ENCODE measurements around the gene HDAC9. TPM values are rescaled to one million over a fixed set of nuclear protein-coding genes. Genes with fewer than 3 reads are reported as not detected.
"Not testable (repeated sequence)": the region's sequence is repeated elsewhere in the genome, so short reads cannot be mapped to it uniquely, and the experiment has no call there.

HDAC9 gene
- total and polyA plus RNA-seq, 2 experiments from 2014 or later = 3.7 to 9.4 TPM

GRCh38 chr7:18976715-18977471 is 481.3 kb downstream of the HDAC9 start:
- DNase-seq (ENCODE audit: low spot score) = no peak
- no peak overlapping the region for H3K4me2 ChIP-seq
- TF ChIP-seq, protein P1, sequence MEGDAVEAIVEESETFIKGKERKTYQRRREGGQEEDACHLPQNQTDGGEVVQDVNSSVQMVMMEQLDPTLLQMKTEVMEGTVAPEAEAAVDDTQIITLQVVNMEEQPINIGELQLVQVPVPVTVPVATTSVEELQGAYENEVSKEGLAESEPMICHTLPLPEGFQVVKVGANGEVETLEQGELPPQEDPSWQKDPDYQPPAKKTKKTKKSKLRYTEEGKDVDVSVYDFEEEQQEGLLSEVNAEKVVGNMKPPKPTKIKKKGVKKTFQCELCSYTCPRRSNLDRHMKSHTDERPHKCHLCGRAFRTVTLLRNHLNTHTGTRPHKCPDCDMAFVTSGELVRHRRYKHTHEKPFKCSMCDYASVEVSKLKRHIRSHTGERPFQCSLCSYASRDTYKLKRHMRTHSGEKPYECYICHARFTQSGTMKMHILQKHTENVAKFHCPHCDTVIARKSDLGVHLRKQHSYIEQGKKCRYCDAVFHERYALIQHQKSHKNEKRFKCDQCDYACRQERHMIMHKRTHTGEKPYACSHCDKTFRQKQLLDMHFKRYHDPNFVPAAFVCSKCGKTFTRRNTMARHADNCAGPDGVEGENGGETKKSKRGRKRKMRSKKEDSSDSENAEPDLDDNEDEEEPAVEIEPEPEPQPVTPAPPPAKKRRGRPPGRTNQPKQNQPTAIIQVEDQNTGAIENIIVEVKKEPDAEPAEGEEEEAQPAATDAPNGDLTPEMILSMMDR (IDR thresholded peaks at IDR 0.05; ENCODE audit: poor library complexity) = no peak
- no peak for TF ChIP-seq EZH2 (IDR thresholded peaks at IDR 0.05; ENCODE audit: borderline replicate concordance)
- no peak for TF ChIP-seq EZH2phosphoT487 (IDR thresholded peaks at IDR 0.05; ENCODE audit: low read depth, severe bottlenecking, unreplicated experiment)
- H3K36me3 ChIP-seq (replicated peaks; ENCODE audit: insufficient read depth, low read depth) = no peaks in the 10 kb centered on the region
- no peak overlapping the region for H3K4me3 ChIP-seq
- no peaks in the 10 kb centered on the region for H3K9me2 ChIP-seq (replicated peaks; ENCODE audit: insufficient read depth)
- no peaks in the 10 kb centered on the region for H3K9me3 ChIP-seq (ENCODE audit: low read depth)
- WGBS (ENCODE audit: low lambda C conversion rate, missing lambda C conversion rate) = 64% methylated on average over 6 of the region's 6 CpGs
- H2AFZ ChIP-seq = no peak overlapping the region
- no peaks in the 10 kb centered on the region for H3K4me1 ChIP-seq (ENCODE audit: insufficient read depth)
- no peaks in the 10 kb centered on the region for H4K20me1 ChIP-seq (ENCODE audit: insufficient read depth, poor library complexity, severe bottlenecking)
- H3K79me2 ChIP-seq = no peaks in the 10 kb centered on the region
- no peak overlapping the region for H3K27ac ChIP-seq
- no peaks in the 10 kb centered on the region for H3K27me3 ChIP-seq

DNA sequence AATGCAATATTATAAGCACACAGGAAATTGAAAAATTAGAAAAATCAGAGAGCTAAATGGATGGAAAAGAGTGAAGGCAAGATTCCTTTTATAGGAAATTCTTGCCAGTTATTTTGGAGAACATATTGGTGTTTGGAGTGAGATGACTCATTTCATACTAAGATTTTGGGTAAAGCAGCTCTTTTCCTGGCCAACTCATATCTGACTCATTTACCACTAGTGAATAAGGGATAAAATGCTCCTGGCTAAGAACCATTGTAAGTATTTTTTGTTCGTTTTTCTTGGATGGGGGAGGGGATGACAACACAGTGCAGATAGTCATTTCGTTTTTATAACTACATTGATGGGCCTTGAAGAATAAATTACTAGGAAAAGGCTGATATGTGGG is 482.6 kb downstream of the HDAC9 start:
- Histone ChIP-seq H3K79me2 (no peaks in the 10 kb centered on the region), H3K27me3 (no peaks in the 10 kb centered on the region), H2AFZ (no peak overlapping the region), H3K9me2 (replicated peaks; ENCODE audit: insufficient read depth) (no peaks in the 10 kb centered on the region), H3K4me3 (no peak overlapping the region), H3K27ac (no peak overlapping the region), H3K9me3 (ENCODE audit: low read depth) (no peaks in the 10 kb centered on the region), H4K20me1 (ENCODE audit: insufficient read depth, poor library complexity, severe bottlenecking) (no peaks in the 10 kb centered on the region), H3K36me3 (replicated peaks; ENCODE audit: insufficient read depth, low read depth) (no peaks in the 10 kb centered on the region), H3K4me2 (no peak overlapping the region), H3K4me1 (ENCODE audit: insufficient read depth) (no peaks in the 10 kb centered on the region)
- no peak for TF ChIP-seq EZH2phosphoT487 (IDR thresholded peaks at IDR 0.05; ENCODE audit: low read depth, severe bottlenecking, unreplicated experiment)
- TF ChIP-seq, protein P1 (IDR thresholded peaks at IDR 0.05; ENCODE audit: poor library complexity) = no peak
- no peak for TF ChIP-seq EZH2 (IDR thresholded peaks at IDR 0.05; ENCODE audit: borderline replicate concordance)
- WGBS (ENCODE audit: low lambda C conversion rate, missing lambda C conversion rate) = 51% methylated on average over 2 of the region's 2 CpGs
- DNase-seq (ENCODE audit: low spot score) = no peak

GRCh38 chr7:18990700-18991099 is 495.2 kb downstream of the HDAC9 start:
- H3K27ac ChIP-seq, H3K79me2 ChIP-seq: not testable (repeated sequence)
- WGBS (ENCODE audit: low lambda C conversion rate, missing lambda C conversion rate) = 91% methylated on average over 20 of the region's 20 CpGs

DNA sequence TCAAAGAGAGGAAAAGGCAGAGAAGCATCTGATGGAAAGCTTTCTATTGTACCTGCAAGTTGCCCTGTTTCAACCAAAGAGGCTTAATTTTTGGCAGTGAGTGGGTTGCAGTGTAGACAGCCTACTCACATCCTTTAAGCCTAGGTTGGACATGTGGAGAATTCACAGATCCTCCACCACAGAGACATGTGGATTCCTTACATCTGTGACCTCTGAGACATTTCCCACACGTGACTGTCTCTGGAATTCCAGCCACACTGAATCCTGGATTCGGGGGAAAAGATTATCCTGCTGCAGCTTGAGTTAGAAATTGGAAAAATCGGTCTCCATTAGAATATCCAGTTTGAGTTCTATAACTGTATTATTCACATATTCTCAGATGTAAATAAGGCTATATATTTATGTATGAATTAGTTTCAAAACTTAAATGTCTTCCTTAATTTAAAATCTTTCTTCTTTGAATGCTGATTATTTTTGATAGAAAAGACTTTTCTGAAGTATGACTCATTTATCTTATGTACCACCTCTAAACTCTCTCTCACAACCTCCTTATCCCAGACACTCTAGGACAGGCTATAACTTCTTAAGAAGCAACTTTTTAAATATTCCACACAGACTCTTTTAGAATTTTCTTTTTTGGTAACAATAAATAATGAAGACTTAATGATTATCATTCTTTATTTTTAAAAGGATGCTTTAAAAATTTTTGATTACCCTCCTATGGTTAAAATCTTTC is 498.6 kb downstream of the HDAC9 start:
- Histone ChIP-seq H3K36me3 (replicated peaks; ENCODE audit: insufficient read depth, low read depth) (no peaks in the 10 kb centered on the region), H2AFZ (no peak overlapping the region), H4K20me1 (ENCODE audit: insufficient read depth, poor library complexity, severe bottlenecking) (no peaks in the 10 kb centered on the region), H3K4me2 (no peak overlapping the region), H3K4me1 (ENCODE audit: insufficient read depth) (no peaks in the 10 kb centered on the region), H3K9me2 (replicated peaks; ENCODE audit: insufficient read depth) (no peaks in the 10 kb centered on the region), H3K27me3 (no peaks in the 10 kb centered on the region), H3K9me3 (ENCODE audit: low read depth) (no peaks in the 10 kb centered on the region), H3K27ac (no peak overlapping the region), H3K4me3 (no peak overlapping the region), H3K79me2 (no peaks in the 10 kb centered on the region)
- 67% methylated on average over 3 of the region's 3 CpGs for WGBS (ENCODE audit: low lambda C conversion rate, missing lambda C conversion rate)
- TF ChIP-seq, protein P1 (IDR thresholded peaks at IDR 0.05; ENCODE audit: poor library complexity) = no peak
- TF ChIP-seq EZH2phosphoT487 (IDR thresholded peaks at IDR 0.05; ENCODE audit: low read depth, severe bottlenecking, unreplicated experiment) (no peak), EZH2 (IDR thresholded peaks at IDR 0.05; ENCODE audit: borderline replicate concordance) (no peak)
- DNase-seq (ENCODE audit: low spot score) = no peak

More at GRCh38 chr7:18990700-18991099, 495.2 kb downstream of the HDAC9 start:
- not testable (repeated sequence) for H3K9me3 ChIP-seq (ENCODE audit: low read depth); H4K20me1 ChIP-seq (ENCODE audit: insufficient read depth, poor library complexity, severe bottlenecking); H3K27me3 ChIP-seq; H3K36me3 ChIP-seq (replicated peaks; ENCODE audit: insufficient read depth, low read depth); H3K4me3 ChIP-seq; H3K4me2 ChIP-seq; DNase-seq (ENCODE audit: low spot score); H3K9me2 ChIP-seq (replicated peaks; ENCODE audit: insufficient read depth); H3K4me1 ChIP-seq (ENCODE audit: insufficient read depth); H2AFZ ChIP-seq

Measured in hepatocyte (in vitro differentiated cells).